ENCODE data around the gene NBPF3. TPM values are rescaled to one million over a fixed set of nuclear protein-coding genes. Genes with fewer than 3 reads are reported as not detected.
"Not testable (repeated sequence)": the region's sequence is repeated elsewhere in the genome, so short reads cannot be mapped to it uniquely, and the experiment has no call there.

Gene NBPF3
- total RNA-seq, 1 donor from 2014 or later = 15.0 TPM

DNA sequence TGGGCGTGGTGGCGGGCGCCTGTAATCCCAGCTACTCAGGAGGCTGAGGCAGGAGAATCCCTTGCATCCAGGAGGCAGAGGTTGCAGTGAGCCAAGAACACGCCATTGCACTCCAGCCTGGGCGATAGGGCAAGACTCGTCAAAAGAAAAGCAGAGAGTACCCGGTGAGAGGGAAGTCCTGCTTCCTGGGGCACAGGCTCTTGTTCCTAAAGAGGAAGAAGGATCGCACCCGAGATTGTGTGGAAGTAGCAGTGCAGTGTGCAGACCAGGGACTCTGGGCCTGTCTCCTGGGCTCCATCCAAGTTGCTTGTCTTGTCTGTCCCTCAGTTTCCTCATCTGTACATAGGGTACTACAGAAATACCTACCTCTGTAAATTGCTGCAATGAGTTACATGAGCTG is 29.6 kb downstream of the NBPF3 start:
- Mint-ChIP-seq H3K4me1 (ENCODE audit: low read depth) (no peaks in the 10 kb centered on the region), H3K27me3 (ENCODE audit: low read depth) (no peaks in the 10 kb centered on the region), H3K36me3 (ENCODE audit: low read depth) (peaks cover 24% of the 10 kb centered on the region), H3K27ac (ENCODE audit: unreplicated experiment) (no peak overlapping the region), H3K9me3 (ENCODE audit: low read depth) (no peaks in the 10 kb centered on the region), H3K4me3 (ENCODE audit: unreplicated experiment) (no peak overlapping the region)
- no peak for TF ChIP-seq CTCF (IDR thresholded peaks at IDR 0.05)
- no peak for DNase-seq (ENCODE audit: low spot score)

GRCh38 chr1:21472861-21473260 is 32.9 kb downstream of the NBPF3 start:
- Mint-ChIP-seq H3K36me3 (ENCODE audit: low read depth) (peaks cover 36% of the 10 kb centered on the region), H3K4me1 (ENCODE audit: low read depth) (no peaks in the 10 kb centered on the region), H3K4me3 (ENCODE audit: unreplicated experiment) (no peak overlapping the region), H3K9me3 (ENCODE audit: low read depth) (no peaks in the 10 kb centered on the region), H3K27ac (ENCODE audit: unreplicated experiment) (no peak overlapping the region), H3K27me3 (ENCODE audit: low read depth) (no peaks in the 10 kb centered on the region)
- no peak for TF ChIP-seq CTCF (IDR thresholded peaks at IDR 0.05)
- DNase-seq (ENCODE audit: low spot score) = no peak

DNA sequence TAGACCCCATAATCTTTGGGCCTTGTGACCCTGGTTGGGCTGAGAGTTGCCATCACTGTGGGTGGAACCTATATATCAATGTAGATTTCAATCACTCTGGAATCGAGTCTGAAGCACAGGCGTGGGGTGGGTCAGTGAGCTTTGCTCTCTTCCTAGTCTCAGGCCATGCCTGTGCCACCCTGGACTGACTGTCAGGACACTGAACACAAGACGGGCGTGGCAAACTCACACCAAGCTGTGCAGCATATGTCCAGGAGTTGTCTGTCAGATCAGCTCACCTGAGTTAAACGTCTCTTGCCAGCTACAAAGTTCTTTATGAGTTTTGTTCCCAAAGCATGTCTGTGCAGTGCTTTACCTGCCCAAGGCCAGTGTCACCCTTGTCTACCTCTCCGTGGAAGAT is 38.4 kb downstream of the NBPF3 start:
- Mint-ChIP-seq H3K4me1 (ENCODE audit: low read depth) (no peaks in the 10 kb centered on the region), H3K27ac (ENCODE audit: unreplicated experiment) (no peak overlapping the region), H3K4me3 (ENCODE audit: unreplicated experiment) (no peak overlapping the region), H3K9me3 (ENCODE audit: low read depth) (no peaks in the 10 kb centered on the region), H3K27me3 (ENCODE audit: low read depth) (no peaks in the 10 kb centered on the region), H3K36me3 (ENCODE audit: low read depth) (peaks cover 40% of the 10 kb centered on the region)
- no peak for DNase-seq (ENCODE audit: low spot score)
- TF ChIP-seq CTCF (IDR thresholded peaks at IDR 0.05) = no peak

GRCh38 chr1:21483881-21484280 is 43.9 kb downstream of the NBPF3 start:
- H3K36me3 Mint-ChIP-seq (ENCODE audit: low read depth) = peaks cover 12% of the 10 kb centered on the region
- DNase-seq (ENCODE audit: low spot score); H3K27me3 Mint-ChIP-seq (ENCODE audit: low read depth); H3K4me1 Mint-ChIP-seq (ENCODE audit: low read depth); H3K27ac Mint-ChIP-seq (ENCODE audit: unreplicated experiment); H3K4me3 Mint-ChIP-seq (ENCODE audit: unreplicated experiment); H3K9me3 Mint-ChIP-seq (ENCODE audit: low read depth): not testable (repeated sequence)

DNA sequence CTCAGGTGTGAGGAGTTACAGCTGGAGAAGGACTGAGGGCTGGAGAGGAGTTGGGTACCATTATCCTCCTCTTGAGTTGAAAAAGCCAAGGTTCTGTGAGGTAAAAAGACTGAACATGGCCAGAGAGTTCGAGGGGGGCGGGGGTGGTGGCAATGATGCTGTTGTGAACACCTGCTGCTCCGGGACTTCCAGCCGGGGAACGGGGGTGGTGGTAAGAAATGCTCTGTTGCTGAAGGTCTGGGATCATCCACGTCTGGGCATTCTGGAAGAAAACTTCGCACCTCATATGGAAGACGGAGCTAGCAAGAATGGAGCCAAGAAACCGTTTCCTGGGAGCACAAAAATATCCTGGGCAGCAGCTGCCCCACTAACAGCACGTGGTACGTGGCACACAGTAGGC is 49.2 kb downstream of the NBPF3 start:
- H3K27me3 Mint-ChIP-seq (ENCODE audit: low read depth) = peaks cover 2% of the 10 kb centered on the region

More for the DNA sequence above, 49.2 kb downstream of the NBPF3 start:
- Mint-ChIP-seq H3K9me3 (ENCODE audit: low read depth) (no peaks in the 10 kb centered on the region), H3K27ac (ENCODE audit: unreplicated experiment) (no peak overlapping the region), H3K4me1 (ENCODE audit: low read depth) (peaks cover 7% of the 10 kb centered on the region), H3K36me3 (ENCODE audit: low read depth) (peaks cover 2% of the 10 kb centered on the region), H3K4me3 (ENCODE audit: unreplicated experiment) (no peak overlapping the region)
- DNase-seq (ENCODE audit: low spot score) = no peak
- TF ChIP-seq CTCF (IDR thresholded peaks at IDR 0.05) = no peak
